Nephron progenitor cell (in vitro differentiated cells): ENCODE measurements around the gene ABCF1.
A peak's percentile ranks its signal among the peaks of the same experiment; 100 is the strongest.

Source experiments
- DNase-seq: peaks from one replicate; pipeline ENCODE4 v3.0.0; 2021
- H3K27ac Mint-ChIP-seq: 2 replicates; pipeline ENCODE4 v1.8.0; 2021; ENCODE audit warnings: mild to moderate bottlenecking, moderate library complexity, mixed read lengths
- H3K27me3 Mint-ChIP-seq: 2 replicates; pipeline ENCODE4 v1.8.0; 2021; ENCODE audit warnings: mild to moderate bottlenecking, low read depth, mixed read lengths; ENCODE audit not compliant: poor library complexity
- H3K36me3 Mint-ChIP-seq: 2 replicates; pipeline ENCODE4 v1.8.0; 2021; ENCODE audit warnings: low read depth, mixed read lengths
- H3K4me1 Mint-ChIP-seq: 2 replicates; pipeline ENCODE4 v1.8.0; 2021; ENCODE audit warnings: mixed read lengths
- H3K4me3 Mint-ChIP-seq: 2 replicates; pipeline ENCODE4 v1.8.0; 2021; ENCODE audit warnings: mild to moderate bottlenecking, moderate library complexity, mixed read lengths
- H3K9me3 Mint-ChIP-seq: 2 replicates; pipeline ENCODE4 v1.8.0; 2021; ENCODE audit warnings: mild to moderate bottlenecking, moderate library complexity, mixed read lengths
- CTCF ChIP-seq: fragments of 200-600 bp; sonication (generic); IDR thresholded peaks from 2 replicates; pipeline ENCODE4 v1.5.0; 2021; ENCODE audit warnings: antibody characterized with exemption

The ABCF1 gene

GRCh38 chr6:30611150-30611855 lies 40.1 kb downstream of the ABCF1 start:
- Mint-ChIP-seq H3K27me3 (peaks cover 4% of the 10 kb centered on the region), H3K4me3 (no peak overlapping the region), H3K4me1 (peaks cover 74% of the 10 kb centered on the region), H3K27ac (peak overlapping the region; percentile 63), H3K9me3 (no peaks in the 10 kb centered on the region), H3K36me3 (peaks cover 64% of the 10 kb centered on the region)
- DNase-seq: no peak
- no peak for TF ChIP-seq CTCF

GRCh38 chr6:30611856-30612194 lies 40.6 kb downstream of the ABCF1 start:
- DNase-seq: no peak
- TF ChIP-seq CTCF: no peak
- peaks cover 64% of the 10 kb centered on the region for H3K36me3 Mint-ChIP-seq
- peaks cover 76% of the 10 kb centered on the region for H3K4me1 Mint-ChIP-seq
- peak overlapping the region; percentile 33 for H3K27ac Mint-ChIP-seq
- peaks cover 9% of the 10 kb centered on the region for H3K27me3 Mint-ChIP-seq
- H3K9me3 Mint-ChIP-seq: no peaks in the 10 kb centered on the region
- peak overlapping the region; percentile 10 for H3K4me3 Mint-ChIP-seq

- peaks cover 64% of the 10 kb centered on the region for H3K36me3 Mint-ChIP-seq
- DNase-seq: no peak
- peaks cover 11% of the 10 kb centered on the region for H3K27me3 Mint-ChIP-seq
- no peak overlapping the region for H3K27ac Mint-ChIP-seq
- TF ChIP-seq CTCF: no peak
- H3K9me3 Mint-ChIP-seq: no peaks in the 10 kb centered on the region
- peaks cover 79% of the 10 kb centered on the region for H3K4me1 Mint-ChIP-seq
- peak overlapping the region; percentile 10 for H3K4me3 Mint-ChIP-seq
Observed at GRCh38 chr6:30612213-30612612, 41.0 kb downstream of the ABCF1 start.

GRCh38 chr6:30612687-30613248 lies 41.5 kb downstream of the ABCF1 start:
- Mint-ChIP-seq H3K27ac (peak overlapping the region; percentile 58), H3K36me3 (peaks cover 59% of the 10 kb centered on the region), H3K4me1 (peaks cover 80% of the 10 kb centered on the region), H3K27me3 (peaks cover 11% of the 10 kb centered on the region), H3K9me3 (no peaks in the 10 kb centered on the region), H3K4me3 (peak overlapping the region; percentile 100)
- TF ChIP-seq CTCF: no peak
- peak; percentile 18 for DNase-seq

GRCh38 chr6:30613251-30614043 lies 42.2 kb downstream of the ABCF1 start:
- peaks cover 52% of the 10 kb centered on the region for H3K36me3 Mint-ChIP-seq
- H3K27me3 Mint-ChIP-seq: peaks cover 11% of the 10 kb centered on the region
- no peaks in the 10 kb centered on the region for H3K9me3 Mint-ChIP-seq
- no peak for TF ChIP-seq CTCF
- H3K4me3 Mint-ChIP-seq: peak overlapping the region; percentile 100
- peaks cover 83% of the 10 kb centered on the region for H3K4me1 Mint-ChIP-seq
- H3K27ac Mint-ChIP-seq: peak overlapping the region; percentile 58
- DNase-seq: no peak
